GM12878 (cell line): ENCODE measurements around the gene SMOC2. TPM values are rescaled to one million over a fixed set of nuclear protein-coding genes. Genes with fewer than 3 reads are reported as not detected.

Experiments
- ASH2L ChIP-seq: fragments of 300-600, 200-600 bp; sonication (generic); IDR thresholded peaks from 2 replicates; pipeline ENCODE4 v1.6.1; 2017; ENCODE audit warnings: low read depth, mild to moderate bottlenecking, borderline replicate concordance
- FOXK2 ChIP-seq: fragments of 450-650 bp; IDR thresholded peaks from 2 replicates; pipeline ENCODE4 v1.6.1; 2017; ENCODE audit warnings: mild to moderate bottlenecking, moderate library complexity
- HDAC6 ChIP-seq: fragments of 200-600 bp; sonication (generic); IDR thresholded peaks from one replicate; pipeline ENCODE4 v1.8.0; 2017; ENCODE audit warnings: antibody characterized with exemption; ENCODE audit not compliant: unreplicated experiment
- KLF5 ChIP-seq: fragments of 450-650 bp; IDR thresholded peaks from 2 replicates; pipeline ENCODE4 v1.6.1; 2014; ENCODE audit warnings: mild to moderate bottlenecking; ENCODE audit not compliant: partially characterized antibody
- MYC ChIP-seq: IDR thresholded peaks from 2 replicates; pipeline ENCODE4 v1.6.1; 2011; ENCODE audit warnings: mild to moderate bottlenecking, low read length, moderate library complexity, inconsistent platforms; ENCODE audit not compliant: insufficient read depth, insufficient replicate concordance, insufficient read length, severe bottlenecking
- NR2C2 ChIP-seq: IDR thresholded peaks from 2 replicates; pipeline ENCODE4 v1.6.1; 2011; ENCODE audit warnings: borderline replicate concordance, low read depth; ENCODE audit not compliant: control insufficient read depth, insufficient read length
- NR2F1 ChIP-seq: fragments of 450-650 bp; conservative IDR thresholded peaks from 2 replicates; pipeline ENCODE4 v1.6.1; 2017; ENCODE audit warnings: mild to moderate bottlenecking
- RAD51 ChIP-seq: fragments of 450-650 bp; IDR thresholded peaks from 2 replicates; pipeline ENCODE4 v1.6.1; 2016; ENCODE audit warnings: moderate library complexity, mild to moderate bottlenecking, inconsistent platforms
- RCOR1 ChIP-seq: conservative IDR thresholded peaks from 2 replicates; pipeline ENCODE4 v1.6.1; 2012; ENCODE audit warnings: low read depth, low read length, improper control_type of control experiment
- TARDBP ChIP-seq: IDR thresholded peaks from 2 replicates; pipeline ENCODE4 v1.6.1; 2016; ENCODE audit warnings: borderline replicate concordance
- TBL1XR1 ChIP-seq: IDR thresholded peaks from 2 replicates; pipeline ENCODE4 v1.6.1; 2012; ENCODE audit warnings: low read depth, low read length, improper control_type of control experiment
- polyA plus RNA-seq, 11 experiments: library from polyadenylated mRNA; depleted of rRNA in 4 of 11; unstranded in 6 of 11; stranded (reverse) in 5 of 11; fragments of >200 nt; fragmentation: Nextera tagmentation in 4 of 11; fragmentation: Illumina TruSeq in 1 of 11; extraction: Ambion mirVana in 4 of 11; extraction: Trizol in 1 of 11; gene quantifications; 1 replicate in 1 of 11; 2 replicates in 10 of 11; pipeline versions ENCODE4 v1.2.1 to v1.2.3, GENCODE V29; 2011 to 2016; ENCODE audit warnings: inconsistent platforms in 2 of 11, missing spikeins in 2 of 11, low read depth in 1 of 11
- total RNA-seq, 4 experiments: library from RNA; depleted of rRNA in 3 of 4; stranded (reverse); fragments of >200 nt in 3 of 4; fragmentation: Illumina TruSeq in 1 of 4; extraction: Trizol in 1 of 4; gene quantifications; 2 replicates each; pipeline versions ENCODE4 v1.2.1 to v1.2.3, GENCODE V29; 2013 to 2021
- TF ChIP-seq, protein P1 (sequence below): fragments of 450-650 bp; IDR thresholded peaks from 2 replicates; pipeline ENCODE4 v1.6.1; 2017; ENCODE audit warnings: borderline replicate concordance
- TF ChIP-seq, protein P2 (sequence below): IDR thresholded peaks from 2 replicates; pipeline ENCODE4 v1.6.1; 2012; ENCODE audit warnings: low read depth, low read length, improper control_type of control experiment
- TF ChIP-seq, protein P3 (sequence below): IDR thresholded peaks from 2 replicates; pipeline ENCODE4 v1.6.1; 2012; ENCODE audit warnings: improper control_type of control experiment, low read depth, low read length; ENCODE audit not compliant: insufficient replicate concordance

The SMOC2 gene
- total and polyA plus RNA-seq, 10 of the 15 experiments (the other 5 are each of a cell fraction or from before 2014, with no cell fraction given) = 0.10 to 0.12 TPM; not detected in 8

GRCh38 chr6:168396561-168396960 lies 44.4 kb upstream of the SMOC2 start (continued):
- TF ChIP-seq, protein P1, sequence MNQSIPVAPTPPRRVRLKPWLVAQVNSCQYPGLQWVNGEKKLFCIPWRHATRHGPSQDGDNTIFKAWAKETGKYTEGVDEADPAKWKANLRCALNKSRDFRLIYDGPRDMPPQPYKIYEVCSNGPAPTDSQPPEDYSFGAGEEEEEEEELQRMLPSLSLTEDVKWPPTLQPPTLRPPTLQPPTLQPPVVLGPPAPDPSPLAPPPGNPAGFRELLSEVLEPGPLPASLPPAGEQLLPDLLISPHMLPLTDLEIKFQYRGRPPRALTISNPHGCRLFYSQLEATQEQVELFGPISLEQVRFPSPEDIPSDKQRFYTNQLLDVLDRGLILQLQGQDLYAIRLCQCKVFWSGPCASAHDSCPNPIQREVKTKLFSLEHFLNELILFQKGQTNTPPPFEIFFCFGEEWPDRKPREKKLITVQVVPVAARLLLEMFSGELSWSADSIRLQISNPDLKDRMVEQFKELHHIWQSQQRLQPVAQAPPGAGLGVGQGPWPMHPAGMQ = no peak
- TF ChIP-seq TBL1XR1 (no peak), NR2C2 (no peak), TARDBP (no peak), RAD51 (no peak), HDAC6 (no peak), FOXK2 (no peak), RCOR1 (no peak), MYC (no peak), ASH2L (no peak), NR2F1 (no peak), KLF5 (no peak)
- TF ChIP-seq, protein P2, sequence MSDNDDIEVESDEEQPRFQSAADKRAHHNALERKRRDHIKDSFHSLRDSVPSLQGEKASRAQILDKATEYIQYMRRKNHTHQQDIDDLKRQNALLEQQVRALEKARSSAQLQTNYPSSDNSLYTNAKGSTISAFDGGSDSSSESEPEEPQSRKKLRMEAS = no peak
- TF ChIP-seq, protein P3, sequence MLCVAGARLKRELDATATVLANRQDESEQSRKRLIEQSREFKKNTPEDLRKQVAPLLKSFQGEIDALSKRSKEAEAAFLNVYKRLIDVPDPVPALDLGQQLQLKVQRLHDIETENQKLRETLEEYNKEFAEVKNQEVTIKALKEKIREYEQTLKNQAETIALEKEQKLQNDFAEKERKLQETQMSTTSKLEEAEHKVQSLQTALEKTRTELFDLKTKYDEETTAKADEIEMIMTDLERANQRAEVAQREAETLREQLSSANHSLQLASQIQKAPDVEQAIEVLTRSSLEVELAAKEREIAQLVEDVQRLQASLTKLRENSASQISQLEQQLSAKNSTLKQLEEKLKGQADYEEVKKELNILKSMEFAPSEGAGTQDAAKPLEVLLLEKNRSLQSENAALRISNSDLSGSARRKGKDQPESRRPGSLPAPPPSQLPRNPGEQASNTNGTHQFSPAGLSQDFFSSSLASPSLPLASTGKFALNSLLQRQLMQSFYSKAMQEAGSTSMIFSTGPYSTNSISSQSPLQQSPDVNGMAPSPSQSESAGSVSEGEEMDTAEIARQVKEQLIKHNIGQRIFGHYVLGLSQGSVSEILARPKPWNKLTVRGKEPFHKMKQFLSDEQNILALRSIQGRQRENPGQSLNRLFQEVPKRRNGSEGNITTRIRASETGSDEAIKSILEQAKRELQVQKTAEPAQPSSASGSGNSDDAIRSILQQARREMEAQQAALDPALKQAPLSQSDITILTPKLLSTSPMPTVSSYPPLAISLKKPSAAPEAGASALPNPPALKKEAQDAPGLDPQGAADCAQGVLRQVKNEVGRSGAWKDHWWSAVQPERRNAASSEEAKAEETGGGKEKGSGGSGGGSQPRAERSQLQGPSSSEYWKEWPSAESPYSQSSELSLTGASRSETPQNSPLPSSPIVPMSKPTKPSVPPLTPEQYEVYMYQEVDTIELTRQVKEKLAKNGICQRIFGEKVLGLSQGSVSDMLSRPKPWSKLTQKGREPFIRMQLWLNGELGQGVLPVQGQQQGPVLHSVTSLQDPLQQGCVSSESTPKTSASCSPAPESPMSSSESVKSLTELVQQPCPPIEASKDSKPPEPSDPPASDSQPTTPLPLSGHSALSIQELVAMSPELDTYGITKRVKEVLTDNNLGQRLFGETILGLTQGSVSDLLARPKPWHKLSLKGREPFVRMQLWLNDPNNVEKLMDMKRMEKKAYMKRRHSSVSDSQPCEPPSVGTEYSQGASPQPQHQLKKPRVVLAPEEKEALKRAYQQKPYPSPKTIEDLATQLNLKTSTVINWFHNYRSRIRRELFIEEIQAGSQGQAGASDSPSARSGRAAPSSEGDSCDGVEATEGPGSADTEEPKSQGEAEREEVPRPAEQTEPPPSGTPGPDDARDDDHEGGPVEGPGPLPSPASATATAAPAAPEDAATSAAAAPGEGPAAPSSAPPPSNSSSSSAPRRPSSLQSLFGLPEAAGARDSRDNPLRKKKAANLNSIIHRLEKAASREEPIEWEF = no peak
